Globus pallidus (tissue), 1 donor: ENCODE results near the gene ROGDI.
"Not testable (repeated sequence)": the region's sequence is repeated elsewhere in the genome, so short reads cannot be mapped to it uniquely, and the experiment has no call there.

Source experiments
- DNase-seq: peaks from one replicate; pipeline ENCODE4 v3.0.0-alpha.2; 2015; ENCODE audit warnings: low spot score

The ROGDI gene

DNA sequence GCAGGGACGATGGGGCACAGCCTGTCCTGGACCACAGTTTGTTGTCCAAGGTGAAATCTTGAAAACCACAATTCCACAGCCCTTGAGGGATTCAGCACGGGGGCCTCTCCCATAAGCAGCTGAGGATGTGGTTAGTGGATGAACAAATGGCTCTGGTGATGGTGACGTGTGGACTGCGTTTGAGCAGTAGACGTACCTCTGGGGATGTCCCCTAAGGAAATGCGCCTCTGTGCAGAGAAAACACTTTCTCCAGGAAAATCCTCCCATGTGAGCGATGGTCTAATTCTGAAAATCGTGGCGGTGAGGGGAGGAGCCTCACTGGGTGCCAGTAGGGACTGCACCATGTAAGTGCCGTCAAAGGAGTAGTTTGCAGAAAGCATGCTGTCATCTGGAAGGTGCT is 11.6 kb downstream of the ROGDI start:
- DNase-seq: no peak

DNA sequence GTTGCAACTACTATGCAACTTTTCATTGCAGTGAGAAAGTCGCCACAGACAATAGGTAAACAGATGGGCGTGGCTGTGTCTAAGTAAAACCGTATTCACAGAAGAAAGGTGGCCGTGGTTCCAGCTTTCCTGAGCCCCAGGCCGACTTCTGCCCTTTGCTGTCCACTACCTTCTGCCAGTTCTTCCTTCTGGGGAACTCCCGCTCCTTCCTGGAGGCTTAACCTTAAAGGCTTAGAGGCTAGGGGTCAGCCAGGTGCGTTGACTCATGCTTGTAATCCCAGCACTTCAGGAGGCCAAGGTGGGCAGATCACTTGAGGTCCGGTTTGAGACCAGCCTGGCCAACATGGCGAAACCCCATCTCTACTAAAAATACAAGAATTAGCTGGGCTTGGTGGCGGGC is 12.2 kb downstream of the ROGDI start:
- DNase-seq: no peak

DNA sequence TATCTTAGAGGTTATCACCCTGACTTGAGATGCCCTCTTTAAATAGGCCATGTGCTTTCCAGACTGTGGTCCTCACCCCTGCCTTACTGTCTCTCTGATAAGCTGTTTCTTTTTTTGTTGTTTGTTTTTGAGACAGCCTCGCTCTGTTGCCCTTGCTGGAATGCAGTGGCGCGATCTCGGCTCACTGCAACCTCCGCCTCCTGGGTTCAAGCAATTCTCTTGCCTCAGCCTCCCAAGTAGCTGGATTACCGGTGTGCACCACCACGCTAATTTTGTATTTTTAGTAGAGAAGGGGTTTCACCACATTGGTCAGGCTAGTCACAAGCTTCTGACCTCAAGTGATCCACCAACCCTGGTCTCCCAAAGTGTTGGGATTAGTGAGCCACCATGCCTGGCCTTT is 13.5 kb downstream of the ROGDI start:
- DNase-seq: no peak

DNA sequence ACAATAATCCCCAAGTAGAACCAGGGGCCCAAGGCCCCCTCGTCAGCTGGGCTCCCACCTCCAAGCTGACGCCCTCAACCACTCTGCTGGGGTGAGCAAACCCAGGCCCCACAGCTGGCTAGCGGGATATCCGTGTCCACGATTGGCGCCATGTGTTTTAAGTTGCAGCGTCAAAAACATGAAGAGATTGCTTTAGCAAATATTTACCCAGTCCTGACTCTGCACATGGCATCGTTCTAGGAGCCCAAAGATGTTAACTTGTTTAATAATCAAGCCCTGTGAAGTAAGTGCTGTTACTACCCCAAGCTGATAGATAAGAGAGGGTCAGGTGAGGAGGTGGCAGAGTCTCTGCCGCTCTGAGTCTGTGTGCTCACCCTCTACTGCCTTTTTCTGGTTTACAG is 13.9 kb downstream of the ROGDI start:
- no peak for DNase-seq

DNA sequence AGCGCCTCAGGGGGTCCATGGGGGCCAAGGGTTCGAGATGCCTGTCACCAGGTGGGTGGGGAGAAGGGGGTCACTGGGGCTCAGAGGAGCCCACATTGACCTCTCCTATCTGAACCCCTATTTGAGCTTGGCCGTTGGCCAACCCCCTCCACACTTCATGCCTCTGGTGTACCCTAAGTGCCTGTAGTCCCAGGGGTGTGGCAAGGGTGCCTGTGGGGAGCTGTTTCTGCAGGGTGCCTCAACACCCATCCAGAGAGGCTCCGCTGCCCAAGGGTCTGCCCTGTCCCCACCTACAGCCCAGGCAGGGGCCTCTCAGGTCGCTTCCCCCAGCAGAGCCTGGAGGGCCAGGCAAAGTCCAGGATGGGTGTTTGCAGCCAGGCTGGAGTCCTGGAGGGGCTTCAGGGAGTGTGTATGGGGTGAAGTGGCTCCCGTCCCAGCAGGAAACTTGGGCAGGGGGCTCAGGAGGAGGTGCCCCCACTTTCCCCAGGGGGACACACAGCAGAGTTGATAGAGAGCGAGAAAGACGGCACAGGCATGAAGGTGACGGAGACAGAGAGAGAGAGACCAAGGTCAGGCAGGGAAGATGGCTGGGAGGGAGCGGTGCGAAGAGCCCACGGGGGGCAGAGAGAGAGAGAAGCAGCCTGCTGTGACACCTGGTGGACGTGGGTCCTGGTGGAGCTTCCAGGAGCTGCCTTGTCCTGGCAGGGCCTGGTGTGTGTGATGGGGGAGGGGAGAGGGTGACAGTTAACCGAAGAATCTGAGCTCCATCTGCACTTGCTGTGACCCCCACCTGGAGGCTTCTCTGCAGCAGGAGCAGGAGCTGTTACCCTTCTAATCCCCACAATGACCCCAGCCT is 14.6 kb downstream of the ROGDI start, which contains the start of gene SEPTIN12:
Gene SEPTIN12, minus strand, starts transcription at position 719 of the 856 bp plus-strand sequence. Its CDS starts 700 bp downstream, at position 19.
- no peak for DNase-seq

DNA sequence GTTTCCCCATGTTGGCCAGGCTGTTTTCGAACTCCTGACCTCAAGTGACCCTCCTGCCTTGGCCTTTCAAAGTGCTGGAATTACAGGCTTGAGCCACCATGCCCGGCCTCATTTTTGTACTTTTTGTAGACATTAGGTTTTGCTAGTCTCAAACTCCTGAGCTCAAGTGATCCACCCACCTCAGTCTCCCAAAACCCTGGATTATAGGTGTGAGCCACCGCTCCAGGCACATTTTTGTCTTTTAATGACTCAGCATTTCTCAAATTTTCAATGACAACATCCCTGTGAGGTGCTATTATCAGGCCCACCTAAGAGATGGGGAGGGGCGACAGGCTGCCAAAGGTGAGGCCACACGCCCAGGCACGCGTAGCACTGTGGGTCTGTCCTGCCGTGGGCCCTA is 15.4 kb downstream of the ROGDI start:
- no peak for DNase-seq

DNA sequence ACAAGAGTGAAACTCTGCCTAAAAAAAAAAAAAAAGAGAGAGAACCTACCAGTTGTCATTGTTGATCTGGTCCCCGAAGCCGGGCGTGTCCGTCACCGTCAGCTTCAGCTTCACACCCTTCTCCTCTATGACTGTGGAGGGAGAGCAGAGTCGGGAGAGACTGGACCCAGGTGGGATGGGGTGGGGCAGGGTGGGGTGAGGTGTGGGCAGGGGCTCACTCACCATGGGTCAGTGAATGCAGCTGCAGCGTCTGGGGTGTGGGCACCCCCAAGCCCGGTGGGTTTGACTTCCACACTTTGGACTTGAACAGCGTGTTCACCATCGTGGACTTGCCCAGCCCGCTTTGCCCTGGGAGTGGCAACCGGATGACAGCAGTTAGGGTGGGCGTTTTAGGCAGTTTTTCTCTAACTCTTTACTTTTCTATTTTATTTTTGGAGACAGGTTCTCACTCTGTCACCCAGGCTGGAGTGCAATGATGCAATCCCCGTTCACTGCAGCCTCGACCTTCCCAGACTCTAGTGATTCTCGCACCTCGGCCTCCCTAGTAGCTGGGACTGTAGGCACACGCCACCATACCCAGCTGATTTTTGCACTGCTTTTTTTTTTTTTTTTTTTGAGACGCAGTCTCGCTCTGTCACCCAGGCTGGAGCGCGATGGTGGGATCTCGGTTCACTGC is 16.5 kb downstream of the ROGDI start:
- DNase-seq: no peak

DNA sequence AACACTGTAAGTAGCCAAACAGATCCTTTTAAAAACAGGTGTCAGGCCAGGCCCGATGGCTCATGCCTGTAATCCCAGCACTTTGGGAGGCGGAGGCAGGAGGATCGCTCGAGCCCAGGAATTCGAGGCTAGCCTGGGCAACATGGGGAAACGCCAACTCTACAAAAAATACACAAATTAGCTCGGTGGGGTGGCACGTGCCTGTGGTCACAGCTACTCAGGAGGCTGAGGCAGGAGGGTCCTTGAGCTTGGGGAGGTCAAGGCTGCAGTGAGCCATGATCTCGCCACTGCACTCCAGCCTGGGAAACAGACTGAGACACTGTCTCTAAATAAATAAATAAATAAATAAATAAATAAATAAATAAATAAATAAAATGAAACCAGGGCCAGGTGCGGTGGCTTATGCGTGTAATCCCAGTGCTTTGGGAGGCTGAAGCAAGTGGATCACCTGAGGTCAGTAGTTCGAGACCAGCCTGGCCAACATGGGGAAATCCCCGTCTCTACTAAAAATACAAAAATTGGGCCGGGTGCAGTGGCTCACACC is 17.9 kb downstream of the ROGDI start:
- not testable (repeated sequence) for DNase-seq

DNA sequence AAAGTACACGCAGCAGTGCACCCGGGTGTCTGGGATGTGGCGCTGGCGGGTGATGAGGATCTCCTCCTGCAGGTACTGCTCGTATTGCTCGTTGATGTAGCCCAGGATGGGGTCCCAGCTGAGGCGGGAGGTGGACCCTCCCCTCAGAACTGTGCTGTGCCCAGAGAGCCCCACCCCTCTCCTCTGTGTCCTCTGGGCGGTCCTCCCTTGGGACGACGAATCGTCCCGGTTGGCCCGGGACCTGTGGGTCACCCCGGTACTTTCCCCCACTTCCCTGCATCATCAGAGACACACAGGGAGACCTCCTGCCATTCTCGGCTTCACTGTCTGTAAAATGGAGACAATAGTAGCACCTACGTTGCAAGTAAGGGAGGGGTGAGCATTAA is 18.5 kb downstream of the ROGDI start:
- DNase-seq: no peak

DNA sequence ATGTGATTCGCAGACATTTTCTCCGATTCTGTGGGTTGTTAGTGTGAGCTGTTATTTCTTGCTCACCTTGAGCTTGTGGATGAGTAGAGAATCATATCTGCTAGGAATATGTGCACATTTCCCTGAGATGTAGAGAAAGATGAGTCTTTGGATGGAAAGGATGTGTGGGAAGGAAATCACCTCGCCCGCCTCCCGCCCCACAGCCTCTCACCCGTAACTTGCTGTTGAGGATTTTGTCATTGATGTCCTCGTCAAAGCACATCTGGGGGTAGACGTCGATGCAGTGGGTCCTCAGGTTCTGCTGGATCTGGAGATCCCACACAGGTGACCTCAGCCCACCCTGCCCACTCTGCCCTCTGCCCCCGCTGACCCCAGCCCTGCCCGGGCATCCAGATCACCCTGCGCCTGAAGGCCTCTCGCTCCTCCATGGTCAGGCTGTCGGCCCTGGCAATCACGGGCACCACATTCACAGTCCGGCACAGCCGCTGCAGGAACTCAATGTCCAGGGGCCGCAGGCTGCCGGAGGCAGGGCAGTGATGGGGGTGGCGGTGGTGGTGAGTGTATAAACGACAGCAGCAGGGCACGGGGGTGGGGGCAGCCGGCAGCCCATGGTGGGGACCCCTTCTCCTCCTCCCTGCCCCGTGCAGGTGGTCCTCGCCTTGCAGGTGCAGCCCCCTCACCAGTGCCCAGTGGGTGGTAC is 19.0 kb downstream of the ROGDI start:
- DNase-seq: no peak

DNA sequence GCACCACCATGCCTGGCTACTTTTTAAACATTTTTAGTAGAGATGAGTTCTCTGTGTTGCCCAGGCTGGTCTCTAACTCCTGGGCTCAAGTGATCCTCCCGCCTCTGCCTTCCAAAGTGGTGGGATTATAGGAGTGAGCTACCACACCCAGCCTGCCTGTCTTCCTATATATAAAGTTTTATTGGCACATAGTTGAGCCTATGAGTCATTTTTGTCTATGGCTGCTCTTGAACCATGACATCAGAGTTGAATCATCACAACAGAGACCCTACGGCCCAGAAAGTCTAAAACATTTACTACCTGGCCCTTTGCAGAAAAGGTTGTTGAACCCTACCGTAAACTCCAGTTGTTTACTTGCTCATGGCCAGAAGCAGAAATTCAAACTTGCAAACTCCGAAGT is 22.2 kb downstream of the ROGDI start:
- DNase-seq: no peak

DNA sequence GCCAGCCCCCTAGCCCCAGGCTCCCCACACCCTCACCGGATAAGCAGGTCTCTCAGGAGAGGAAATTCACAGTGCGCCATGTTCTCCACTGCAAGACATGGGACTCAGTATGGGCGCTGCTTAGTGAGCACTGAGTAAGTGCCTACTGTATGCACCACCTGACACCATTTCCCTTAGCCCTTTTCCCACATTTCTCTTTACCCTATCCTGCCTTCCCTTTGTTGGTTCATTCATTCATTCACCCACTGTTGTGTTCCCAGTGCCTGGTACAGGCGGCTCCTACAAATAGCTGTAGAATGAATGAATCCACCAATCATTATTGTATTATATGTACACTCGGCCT is 24.4 kb downstream of the ROGDI start:
- DNase-seq: no peak

DNA sequence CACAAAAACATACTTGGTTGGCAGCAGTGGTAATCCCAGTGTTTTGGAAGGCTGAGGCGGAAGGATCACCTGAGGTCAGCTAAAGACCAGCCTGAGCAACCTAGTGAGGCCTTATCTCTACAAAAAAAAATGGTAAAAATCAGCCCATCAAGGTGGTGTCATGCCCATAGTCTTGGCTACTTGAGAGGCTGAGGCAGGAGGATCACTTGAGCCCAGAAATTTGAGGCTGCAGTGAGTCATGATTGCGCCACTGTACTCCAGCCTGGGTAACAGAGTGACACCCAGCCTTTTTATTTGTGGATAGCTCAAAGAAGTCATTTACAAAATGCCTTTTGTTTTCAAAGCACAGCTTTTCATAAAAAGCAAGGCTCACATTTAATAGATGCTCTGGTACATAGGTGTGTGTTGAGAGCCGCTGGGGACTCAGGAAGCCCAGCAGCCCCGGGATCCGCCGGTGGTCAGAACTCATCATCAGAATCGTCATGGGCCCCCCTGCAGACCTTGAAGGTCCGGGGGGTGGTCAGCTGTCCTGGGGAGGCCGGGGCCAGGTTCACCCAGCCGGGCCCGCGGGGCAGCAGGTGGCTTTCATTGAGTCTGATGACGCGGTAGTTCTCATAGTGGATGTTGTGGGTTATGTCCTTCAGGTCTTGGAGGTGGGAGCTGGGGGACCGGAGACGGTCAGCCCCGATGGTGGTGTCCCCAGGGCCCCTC is 24.9 kb downstream of the ROGDI start:
- DNase-seq: no peak

DNA sequence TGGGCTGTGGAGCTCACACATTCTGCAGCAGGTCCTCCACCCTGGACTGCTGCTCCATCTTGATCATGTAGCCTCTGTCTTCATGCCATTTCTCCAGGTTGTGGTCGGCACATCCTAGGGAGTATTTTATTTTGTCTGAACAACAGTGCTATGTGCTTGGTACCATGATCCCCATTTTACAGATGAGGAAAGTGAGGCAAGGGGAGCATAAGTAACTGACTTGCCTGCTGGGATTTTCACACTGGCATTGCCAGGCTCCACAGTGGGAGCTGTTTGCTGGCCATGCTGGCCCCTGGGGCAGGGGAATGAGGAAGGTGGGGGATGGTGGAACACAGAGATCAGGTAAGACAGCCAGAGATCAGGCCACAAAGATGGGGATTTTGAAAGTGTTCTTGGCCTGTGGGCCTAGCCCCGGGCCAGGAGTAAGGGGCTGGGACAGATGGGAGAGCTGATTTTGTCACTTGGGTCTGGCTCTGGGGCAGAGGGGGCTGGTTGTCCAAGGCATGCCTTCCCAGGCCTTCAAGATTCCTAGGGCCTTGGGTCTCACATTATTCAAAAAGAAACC is 26.2 kb downstream of the ROGDI start:
- DNase-seq: no peak

DNA sequence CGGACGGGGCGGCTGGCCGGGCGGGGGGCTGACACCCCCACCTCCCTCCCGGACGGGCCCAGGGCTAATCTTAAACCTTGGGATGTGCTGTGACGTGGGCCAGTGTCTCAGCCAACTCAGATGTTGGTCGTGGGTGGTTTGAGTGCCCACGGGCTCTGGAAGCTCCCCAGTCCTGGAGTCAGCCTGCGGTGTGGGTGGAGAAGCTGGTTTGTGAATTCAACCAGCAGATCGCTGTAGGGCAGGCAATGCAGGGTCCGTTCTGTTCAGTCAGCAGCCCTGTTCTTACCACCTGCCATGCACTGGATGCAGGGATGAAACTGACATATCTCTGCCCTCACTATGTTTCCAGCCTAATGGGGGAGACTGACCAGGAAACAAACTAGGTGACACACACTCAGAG is 27.4 kb downstream of the ROGDI start:
- DNase-seq: no peak

DNA sequence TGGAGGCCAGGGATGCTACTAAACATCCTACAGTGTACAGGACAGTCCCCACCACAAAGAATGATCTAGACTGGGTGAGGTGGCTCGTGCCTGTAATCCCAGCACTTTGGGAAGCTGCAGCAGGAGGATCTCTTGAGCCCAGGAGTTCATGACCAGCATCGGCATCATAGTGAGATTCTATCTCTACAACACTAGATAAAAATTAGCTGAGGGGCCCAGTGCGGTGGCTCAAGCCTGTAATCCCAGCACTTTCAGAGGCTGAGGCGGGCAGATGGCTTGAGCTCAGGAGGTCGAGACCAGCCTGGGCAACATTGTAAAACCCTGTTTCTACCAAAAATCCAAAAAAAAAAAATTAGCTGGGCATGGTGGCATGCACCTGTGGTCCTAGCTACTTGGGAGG is 30.1 kb downstream of the ROGDI start:
- DNase-seq: no peak

DNA sequence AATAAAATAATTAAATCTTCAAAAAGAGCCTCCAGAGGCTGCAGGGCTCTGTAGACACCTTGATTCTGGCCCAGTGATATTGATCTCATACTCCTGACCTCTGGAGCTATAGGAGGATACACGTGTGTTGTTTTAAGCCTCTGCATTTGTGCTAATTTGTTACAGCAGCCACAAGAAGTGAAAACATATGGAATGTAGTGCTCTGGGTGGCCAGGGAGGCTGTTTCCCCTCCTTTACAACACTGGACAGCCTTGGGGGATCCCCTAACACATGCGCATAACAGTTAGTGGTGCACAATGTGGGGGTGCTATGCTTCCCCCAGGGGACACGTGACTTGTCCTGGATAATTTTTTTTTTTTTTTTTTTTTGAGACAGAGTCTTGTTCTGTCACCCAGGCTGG is 30.8 kb downstream of the ROGDI start:
- DNase-seq: no peak

DNA sequence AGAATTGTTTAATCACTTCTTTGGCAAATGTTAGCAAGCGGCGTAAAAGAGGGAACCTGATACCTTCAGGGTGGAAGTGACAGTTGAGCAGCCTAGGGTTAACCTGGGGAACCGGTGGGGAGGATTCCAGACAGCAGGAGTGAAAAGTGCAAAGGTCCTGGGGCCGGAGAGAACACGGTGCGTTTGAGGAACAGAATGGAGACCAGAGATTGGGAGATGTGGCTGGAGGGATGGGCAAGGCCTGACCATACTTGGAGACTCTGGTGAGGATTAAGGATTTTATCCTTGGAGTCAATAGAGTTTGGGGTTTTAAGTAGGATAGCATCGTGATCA is 33.2 kb downstream of the ROGDI start:
- no peak for DNase-seq

DNA sequence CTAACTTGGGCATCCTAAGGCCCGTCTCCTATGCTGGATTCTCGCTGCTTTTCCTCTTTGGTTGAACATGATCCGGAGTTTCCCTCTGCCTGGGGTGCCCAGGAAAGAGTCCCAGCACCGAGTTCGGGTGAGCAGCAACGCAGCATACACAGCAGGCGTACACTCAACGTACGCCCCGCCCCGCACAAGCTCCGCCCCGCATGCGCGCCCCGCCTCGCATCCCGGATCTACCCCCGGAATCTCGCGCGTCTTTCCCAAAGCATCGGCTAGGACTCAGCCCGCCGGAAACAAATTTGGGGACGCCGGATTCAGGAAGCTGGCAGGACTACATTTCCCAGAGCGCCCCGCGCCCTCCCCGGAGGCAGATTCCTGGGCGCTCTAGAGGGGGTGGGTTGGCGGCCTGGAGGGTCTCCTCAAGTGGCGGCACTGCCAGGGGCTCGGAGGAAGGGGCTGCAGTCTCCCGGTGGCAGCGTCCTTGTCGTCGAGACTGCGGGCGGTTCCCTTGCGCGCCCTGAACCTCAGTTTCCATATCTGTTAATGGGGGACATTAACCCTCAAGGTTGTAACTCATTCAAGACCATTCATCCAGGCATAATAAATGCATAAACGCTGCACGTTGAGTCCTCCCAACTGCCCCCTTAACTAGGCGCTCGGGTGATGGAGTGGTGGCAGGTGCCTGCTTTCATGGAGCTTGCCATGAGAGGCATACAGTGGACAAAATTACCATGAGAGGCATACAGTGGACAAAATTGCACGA is 33.7 kb downstream of the ROGDI start:
- peak; percentile 96 for DNase-seq

DNA sequence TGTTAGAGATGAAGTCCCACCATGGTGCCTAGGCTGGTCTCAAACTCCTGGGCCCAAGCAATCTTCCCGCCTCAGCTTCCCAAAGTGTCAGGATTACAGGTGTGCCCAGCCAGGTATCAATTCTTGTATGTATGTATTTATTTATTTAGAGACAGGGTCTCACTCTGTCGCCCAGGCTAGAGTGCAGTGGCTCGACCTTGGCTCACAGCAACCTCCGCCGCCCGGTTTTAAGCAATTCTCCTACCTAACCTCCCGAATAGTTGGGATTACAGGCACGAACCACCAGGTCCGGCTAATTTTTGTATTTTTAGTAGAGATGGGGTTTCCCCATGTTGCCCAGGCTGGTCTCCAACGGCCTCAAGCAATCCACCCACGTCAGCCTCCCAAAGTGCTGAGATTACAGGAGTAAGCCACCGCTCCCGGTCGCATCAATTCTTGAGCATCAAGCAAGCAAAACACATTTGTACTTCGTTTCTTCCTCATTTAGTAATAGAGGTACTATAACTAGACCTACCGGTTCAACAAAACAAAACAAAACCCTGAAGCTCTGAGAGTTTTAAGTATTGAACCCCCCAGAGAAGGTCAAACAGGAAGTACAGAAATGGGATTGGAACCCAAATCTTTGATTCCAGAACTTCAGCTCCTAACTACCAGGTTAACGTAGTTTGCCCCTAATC is 34.4 kb downstream of the ROGDI start:
- DNase-seq: peak; percentile 25
